ENCODE data around the gene PGAP3.

The PGAP3 gene

DNA sequence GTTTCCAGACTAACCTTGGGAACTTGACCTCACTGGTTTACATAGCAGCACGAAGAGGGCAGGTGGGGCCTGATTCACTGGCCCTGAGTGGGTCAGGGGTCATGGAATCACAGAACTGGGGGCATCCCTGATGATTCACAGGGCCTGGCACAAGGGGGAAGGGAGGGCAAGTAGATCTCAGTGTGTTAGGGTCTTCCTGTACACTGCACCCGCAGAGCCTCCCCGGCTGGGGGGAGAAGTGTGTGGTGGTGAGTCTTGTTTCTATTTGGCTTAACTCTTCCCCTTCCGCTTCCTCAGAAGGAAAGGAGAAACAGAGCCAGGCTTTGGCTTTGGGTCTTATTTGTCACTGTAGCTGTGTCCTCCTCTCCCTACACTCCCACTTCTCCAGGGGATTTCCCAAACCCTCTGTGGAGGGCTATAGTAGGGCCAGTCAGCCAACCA lies 47.2 kb downstream of the PGAP3 start:
- no peak for DNase-seq (ENCODE audit: extremely low read depth in 1 of 2, low read depth in 1 of 2)

- DNase-seq (ENCODE audit: extremely low read depth in 1 of 2, low read depth in 1 of 2): no peak
Observed at GRCh38 chr17:39639566-39640458, 48.0 kb downstream of the PGAP3 start.

- DNase-seq (ENCODE audit: extremely low read depth in 1 of 2, low read depth in 1 of 2): no peak
Observed at GRCh38 chr17:39639043-39639442, 48.8 kb downstream of the PGAP3 start.

DNA sequence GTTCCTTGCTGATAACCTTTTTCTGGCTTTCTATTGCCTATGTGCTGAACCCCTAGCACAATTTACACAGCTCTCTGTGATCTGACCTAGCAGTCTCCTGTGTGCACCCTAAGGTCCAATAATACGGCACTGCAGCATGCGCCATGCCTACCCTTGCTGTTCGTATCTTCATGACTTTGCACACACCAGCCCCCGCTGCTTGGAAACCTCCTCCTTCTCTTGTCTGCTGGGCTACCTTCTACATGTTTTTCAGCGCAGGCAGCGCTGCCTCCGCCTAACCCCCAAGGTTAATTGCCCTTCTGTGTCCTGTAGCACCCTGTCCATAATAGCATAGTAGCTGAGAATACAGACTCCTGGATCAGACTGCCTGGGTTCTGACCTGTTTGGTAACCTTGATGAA lies 49.5 kb downstream of the PGAP3 start:
- no peak for DNase-seq (ENCODE audit: extremely low read depth in 1 of 2, low read depth in 1 of 2)

DNA sequence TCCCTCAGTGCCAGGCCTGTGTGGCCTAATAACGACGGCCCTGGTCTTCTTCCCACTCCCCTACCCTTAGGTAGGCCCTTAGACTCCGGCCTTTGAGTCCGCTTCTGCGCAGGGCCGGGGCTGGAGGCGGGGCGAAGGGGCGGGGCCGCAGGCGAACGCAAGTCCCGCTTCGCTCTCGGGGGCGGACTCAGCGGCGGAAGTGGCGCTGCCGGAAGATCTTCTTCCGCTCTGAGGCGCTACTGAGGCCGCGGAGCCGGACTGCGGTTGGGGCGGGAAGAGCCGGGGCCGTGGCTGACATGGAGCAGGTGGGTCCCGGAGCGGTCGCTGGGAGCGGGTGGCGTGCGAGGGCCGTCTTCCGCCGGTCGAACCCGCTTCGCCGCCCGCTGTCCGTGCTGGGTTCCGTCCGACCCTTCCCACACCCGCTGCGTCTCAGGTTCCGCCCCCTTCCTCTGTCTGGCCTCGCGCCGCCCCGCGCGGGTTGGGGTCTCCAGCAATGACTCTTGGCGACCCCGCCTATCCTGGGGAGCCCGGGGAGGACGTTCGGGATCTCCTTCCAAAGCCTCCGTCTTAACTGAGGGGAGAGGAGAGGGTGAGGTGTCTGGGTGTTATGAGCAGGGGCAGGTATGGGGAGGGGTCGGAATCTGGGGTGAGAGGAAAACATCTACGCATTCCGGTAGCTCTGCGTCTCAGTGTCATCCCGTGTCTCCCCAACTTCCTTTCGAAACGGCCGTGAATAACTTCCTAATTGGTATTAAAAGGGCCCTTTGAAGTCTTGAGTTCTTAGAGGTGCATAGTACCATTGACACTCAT lies 50.7 kb downstream of the PGAP3 start, which contains the start of gene STARD3:
TSS of gene STARD3 (plus strand) at position 218 of the 810 bp plus-strand sequence. CDS start 16,388 bp downstream, outside the sequence.
- peak; percentile 65 to 88 for DNase-seq (ENCODE audit: extremely low read depth in 1 of 2, low read depth in 1 of 2)

DNA sequence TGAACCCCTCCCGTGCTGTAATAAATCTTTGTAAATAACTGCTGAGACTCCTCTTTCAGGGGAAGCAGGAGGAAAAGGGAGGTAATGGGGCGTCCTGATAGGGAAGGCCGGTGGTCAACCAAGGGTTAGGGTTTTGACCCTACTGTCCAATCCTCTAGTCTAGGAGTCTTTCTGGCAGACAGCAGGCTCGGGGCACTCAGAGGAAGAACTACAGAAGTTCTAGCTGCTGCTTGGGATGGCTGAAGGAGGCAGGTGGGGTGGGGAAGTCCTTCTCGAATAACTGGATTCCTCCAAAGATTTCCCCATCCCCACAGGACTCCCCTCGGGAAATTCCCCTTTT lies 51.3 kb downstream of the PGAP3 start:
- DNase-seq (ENCODE audit: extremely low read depth in 1 of 2, low read depth in 1 of 2): no peak

DNA sequence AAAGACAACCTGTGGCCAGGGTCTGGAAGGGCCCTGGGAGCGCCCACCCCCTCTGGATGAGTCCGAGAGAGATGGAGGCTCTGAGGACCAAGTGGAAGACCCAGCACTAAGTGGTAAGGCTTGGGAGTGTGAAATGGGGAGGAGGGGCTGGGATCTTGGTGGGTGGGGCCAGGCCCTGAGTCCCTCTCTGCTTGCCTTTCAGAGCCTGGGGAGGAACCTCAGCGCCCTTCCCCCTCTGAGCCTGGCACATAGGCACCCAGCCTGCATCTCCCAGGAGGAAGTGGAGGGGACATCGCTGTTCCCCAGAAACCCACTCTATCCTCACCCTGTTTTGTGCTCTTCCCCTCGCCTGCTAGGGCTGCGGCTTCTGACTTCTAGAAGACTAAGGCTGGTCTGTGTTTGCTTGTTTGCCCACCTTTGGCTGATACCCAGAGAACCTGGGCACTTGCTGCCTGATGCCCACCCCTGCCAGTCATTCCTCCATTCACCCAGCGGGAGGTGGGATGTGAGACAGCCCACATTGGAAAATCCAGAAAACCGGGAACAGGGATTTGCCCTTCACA lies 52.2 kb downstream of the PGAP3 start:
- DNase-seq (ENCODE audit: extremely low read depth in 1 of 2, low read depth in 1 of 2): no peak

DNA sequence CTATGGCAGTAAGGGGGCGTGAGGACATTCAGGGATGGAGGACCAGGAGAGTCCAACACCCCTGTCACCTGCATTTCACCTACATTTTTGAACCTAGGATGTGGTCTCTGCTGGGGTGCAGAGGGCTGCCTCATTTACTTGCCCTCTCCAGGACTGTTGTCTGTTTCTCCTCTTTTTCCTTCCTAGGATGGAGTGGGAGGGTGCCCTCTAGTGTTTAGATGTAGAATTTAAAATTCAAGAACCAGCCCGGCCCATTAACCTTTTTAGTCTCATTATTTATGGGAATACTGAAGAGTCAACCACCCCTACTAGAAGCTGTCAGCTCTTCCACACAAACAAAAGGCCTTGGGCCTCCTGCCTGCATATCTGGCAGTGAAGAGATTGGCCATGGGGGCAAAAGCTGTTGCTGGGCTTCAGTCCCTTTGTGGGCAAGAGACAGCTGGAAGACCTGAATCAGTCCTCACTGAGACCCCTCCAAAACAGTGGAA lies 53.4 kb downstream of the PGAP3 start:
- no peak for DNase-seq (ENCODE audit: extremely low read depth in 1 of 2, low read depth in 1 of 2)

GRCh38 chr17:39633570-39634183 lies 54.2 kb downstream of the PGAP3 start:
- DNase-seq (ENCODE audit: extremely low read depth in 1 of 2, low read depth in 1 of 2): no peak

DNA sequence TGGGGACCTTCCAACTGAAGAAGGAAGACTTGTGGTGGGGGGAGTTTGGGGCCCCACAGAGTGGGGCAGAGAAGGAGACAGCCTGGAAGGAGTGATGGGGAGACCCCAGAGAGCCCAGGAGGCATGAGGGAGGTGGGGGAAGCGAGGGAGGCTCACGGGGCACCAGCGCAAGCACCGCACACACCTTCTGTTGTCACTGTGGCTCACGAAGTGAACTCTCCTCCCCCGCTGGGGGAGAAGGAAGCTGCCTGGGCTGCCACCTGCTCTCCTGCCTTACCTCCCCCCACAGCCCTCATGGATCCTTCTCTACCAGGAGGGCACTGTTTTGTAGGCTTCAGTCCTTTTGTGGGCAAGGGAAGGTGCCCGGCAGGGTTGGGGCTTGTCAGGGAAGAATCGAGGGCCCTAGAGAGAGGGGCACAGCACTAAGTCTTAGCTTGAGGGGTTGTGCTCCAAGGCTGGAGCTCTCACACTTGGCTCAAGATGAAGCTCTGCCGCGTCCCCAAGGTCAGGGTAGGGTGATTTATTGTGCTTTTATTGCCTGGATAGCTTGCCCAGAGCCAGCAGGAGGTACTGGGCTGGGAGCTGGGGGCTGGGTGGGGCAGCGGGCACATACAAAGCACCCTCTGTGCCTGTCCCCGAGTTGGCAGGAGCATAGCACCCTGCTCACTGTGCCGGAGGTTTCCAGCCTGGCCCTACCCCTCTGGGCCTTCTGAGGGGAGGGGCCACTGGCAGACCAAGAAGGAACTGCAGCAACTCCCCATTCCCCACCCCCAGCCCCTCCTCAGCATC lies 55.5 kb downstream of the PGAP3 start:
- no peak for DNase-seq (ENCODE audit: extremely low read depth in 1 of 2, low read depth in 1 of 2)

DNA sequence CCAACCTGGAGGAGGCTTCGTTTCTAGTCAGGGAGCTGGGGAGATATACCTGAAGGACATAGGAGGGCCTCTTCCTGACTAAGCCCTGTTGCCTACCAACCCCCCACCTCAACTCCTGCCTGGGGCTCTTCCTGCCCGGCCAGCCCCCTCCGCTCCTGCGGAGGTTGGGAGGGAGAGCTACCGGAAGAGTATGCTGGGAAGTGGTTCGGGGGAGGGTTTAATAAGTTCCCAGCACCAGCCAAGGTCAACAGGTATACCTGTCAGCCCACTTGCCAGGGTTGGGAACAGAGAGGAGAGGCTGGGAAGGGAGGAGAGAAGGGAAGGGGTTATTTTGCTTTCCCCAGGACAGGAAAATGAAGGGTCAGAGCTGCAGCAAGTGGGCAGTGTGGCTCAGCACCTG lies 56.5 kb downstream of the PGAP3 start:
- no peak for DNase-seq (ENCODE audit: extremely low read depth in 1 of 2, low read depth in 1 of 2)

- DNase-seq (ENCODE audit: extremely low read depth in 1 of 2, low read depth in 1 of 2): no peak
Observed at GRCh38 chr17:39629898-39630297, 58.0 kb downstream of the PGAP3 start.

DNA sequence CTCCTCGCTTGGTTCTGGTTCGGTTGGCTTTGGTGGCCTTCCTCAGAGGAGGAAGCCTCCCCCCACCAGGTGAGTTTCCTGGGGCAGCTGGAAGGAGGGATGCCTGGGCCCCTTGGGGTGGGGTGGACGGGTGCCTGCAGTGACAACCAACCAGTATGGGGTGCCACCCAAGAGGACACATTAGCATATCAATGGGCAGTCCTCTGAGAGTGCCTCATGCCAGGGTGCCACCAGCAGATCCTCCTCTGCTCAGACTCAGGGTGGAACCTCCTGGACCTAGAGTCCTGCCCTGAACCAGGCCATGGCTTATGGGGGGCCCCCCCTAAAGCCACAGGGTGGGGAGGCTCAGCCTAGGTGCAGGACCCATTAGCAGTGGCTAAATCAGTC lies 58.4 kb downstream of the PGAP3 start:
- DNase-seq (ENCODE audit: extremely low read depth in 1 of 2, low read depth in 1 of 2): no peak

DNA sequence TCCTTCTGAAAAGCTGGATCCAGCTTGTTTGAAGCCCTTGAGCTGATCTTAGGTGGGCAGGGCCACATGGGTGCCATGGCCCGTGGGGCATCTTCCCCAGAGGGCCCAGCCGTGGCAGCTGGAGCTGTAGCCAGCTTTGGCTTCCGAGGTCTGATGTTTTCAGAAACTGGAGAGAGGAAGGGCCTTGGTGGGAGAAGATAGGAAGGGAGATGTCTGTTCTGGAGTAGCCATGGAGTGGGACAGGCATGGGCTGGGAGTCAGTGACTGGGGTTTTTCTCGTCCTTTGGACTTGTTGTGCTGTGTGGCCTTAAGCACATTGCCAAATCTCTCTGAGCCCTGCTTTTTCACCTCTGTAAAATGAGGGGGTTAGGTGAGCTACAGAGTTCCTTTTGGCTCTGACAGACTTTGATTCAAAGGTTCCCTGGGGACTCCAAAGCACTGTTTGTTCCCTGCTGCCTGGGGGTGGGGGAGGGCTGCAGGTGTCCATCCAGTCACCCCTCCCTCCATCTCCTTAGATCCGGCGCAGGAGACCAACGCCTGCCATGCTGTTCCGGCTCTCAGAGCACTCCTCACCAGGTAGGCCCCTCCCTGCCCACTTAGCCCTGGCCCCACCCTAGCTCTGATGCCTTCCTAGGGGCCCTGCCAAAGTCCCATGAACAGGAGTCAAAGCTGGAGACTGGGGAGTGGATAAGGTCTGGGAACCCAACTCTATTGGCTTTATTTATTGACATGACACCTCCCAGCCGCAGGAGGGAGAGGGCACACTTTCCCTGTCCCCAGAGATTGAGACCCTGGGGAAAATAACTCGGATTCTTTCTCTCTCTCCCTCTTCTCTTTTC lies 59.0 kb downstream of the PGAP3 start:
- no peak for DNase-seq (ENCODE audit: extremely low read depth in 1 of 2, low read depth in 1 of 2)

DNA sequence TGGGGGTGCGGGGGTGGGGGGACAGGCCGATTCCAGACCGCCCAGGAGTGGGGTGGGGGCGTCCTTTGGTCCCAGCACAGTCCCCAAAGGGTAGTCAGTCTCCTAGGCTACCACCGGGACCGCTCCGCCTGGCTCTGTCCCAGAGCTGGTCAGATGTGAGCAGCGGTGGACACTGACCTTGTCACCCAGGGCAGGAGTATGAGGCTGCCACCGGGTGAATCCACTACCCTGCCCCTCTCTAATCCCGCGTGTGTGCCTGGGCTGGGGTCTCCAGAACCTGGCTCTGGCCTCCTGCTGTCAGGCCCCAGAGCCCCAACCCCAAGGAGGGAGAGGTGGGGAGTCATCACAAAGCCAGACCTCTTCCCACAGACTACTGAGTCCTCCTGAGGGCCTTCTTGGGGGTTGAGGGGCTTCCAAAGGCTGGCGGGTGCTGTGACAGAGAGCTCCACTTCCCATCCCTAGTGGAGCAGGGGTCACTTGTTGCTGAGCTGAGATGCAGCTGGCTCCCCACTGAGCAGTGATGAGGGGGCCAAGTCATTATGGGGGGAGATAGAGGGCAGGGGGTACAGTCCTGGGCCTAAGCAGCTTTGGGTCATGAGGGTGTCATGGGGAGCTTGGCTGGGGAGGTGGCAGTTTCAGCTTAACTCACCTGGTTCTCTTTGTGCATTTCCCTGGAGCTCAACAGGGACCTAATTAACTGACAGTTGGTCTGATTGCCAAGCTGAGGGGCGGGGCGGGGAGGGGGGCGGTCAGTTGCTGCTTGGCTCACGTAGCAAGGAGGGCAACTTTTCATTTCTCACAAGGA lies 59.9 kb downstream of the PGAP3 start:
- DNase-seq (ENCODE audit: extremely low read depth in 1 of 2, low read depth in 1 of 2): no peak

GRCh38 chr17:39627047-39627711 lies 60.7 kb downstream of the PGAP3 start:
- no peak for DNase-seq (ENCODE audit: extremely low read depth in 1 of 2, low read depth in 1 of 2)

DNA sequence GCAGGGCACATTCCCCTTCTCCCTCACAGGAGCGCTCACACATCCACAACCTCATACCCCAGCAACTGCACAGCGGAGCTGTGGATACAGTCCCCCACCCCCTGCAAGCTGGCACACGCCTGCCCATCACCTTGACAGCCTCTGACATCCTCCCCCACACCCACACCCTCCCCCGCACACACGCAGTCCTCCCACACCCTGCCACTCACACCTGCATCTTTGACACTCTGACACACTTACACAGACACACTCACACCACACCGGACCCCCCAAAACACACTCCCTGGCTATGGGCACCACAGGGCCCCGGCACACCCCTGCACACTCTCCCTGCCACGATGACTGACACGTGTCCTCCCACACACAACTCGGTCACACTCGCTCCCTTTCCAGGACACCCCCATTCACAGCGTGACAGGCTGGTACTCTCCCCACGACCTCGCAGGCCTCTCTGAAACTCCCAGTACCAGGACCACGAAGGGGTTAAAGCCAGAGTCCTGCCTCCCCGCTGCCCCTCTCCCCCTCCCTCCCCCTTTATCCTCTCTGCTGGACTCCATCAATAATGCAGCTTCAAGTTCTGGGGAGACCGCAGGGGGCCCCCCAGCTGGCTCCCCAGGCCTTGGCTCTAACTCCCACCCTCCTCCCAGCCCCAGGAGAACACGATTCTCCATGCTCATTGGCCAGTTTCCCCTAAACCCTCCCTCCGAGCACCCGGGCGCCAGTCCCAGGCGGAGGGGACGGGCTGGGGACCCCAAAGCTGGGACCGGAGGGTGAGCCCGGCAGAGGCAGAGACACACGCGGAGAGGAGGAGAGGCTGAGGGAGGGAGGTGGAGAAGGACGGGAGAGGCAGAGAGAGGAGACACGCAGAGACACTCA lies 61.4 kb downstream of the PGAP3 start, which contains the start of gene PPP1R1B:
TSS of gene PPP1R1B (plus strand) at position 782 of the 876 bp plus-strand sequence. CDS start 441 bp downstream, outside the sequence.
- no peak for DNase-seq (ENCODE audit: extremely low read depth in 1 of 2, low read depth in 1 of 2)
